Esophagus squamous epithelium (tissue), 5 donors: Measurements from ENCODE around the gene MED15. TPM values are rescaled to one million over a fixed set of nuclear protein-coding genes. Genes with fewer than 3 reads are reported as not detected.
A peak's percentile ranks its signal among the peaks of the same experiment; 100 is the strongest.

ENCODE experiments used
- DNase-seq: peaks from one replicate; lab custom pipeline; 2025; lab: John Stamatoyannopoulos, UW
- H3K27ac ChIP-seq, 4 donors: fragments of 200-600 bp; sonication (generic); one replicate each; pipeline ENCODE4 v1.5.1; 2016 to 2019; ENCODE audit warnings: mild to moderate bottlenecking in 1 of 4
- H3K27me3 ChIP-seq, 4 donors: fragments of 200-600 bp; sonication (generic); 1 replicate in 3 of 4; 2 replicates in 1 of 4; pipeline versions ENCODE4 v1.5.1 to v1.6.0; 2017 to 2021; ENCODE audit warnings: antibody characterized with exemption in 1 of 4
- H3K36me3 ChIP-seq, 3 donors: fragments of 200-600 bp; sonication (generic); one replicate each; pipeline ENCODE4 v1.5.1; 2016 to 2019
- H3K4me1 ChIP-seq, 3 donors: fragments of 200-600 bp; sonication (generic); one replicate each; pipeline ENCODE4 v1.5.1; 2017 to 2019
- H3K4me3 ChIP-seq, 4 donors: fragments of 200-600 bp; sonication (generic); 1 replicate in 3 of 4; 2 replicates in 1 of 4; pipeline ENCODE4 v1.5.1; 2016 to 2019; ENCODE audit warnings: mild to moderate bottlenecking in 2 of 4, moderate library complexity in 1 of 4
- H3K9me3 ChIP-seq, 3 donors: fragments of 200-600 bp; sonication (generic); one replicate each; pipeline ENCODE4 v1.5.1; 2016 to 2019
- POLR2A ChIP-seq, 4 donors: fragments of 450-650 bp; IDR thresholded peaks; one replicate each; pipeline ENCODE4 v1.6.1; 2017; ENCODE audit warnings: antibody characterized with exemption in 4 of 4, mild to moderate bottlenecking in 4 of 4, moderate library complexity in 3 of 4
- WGBS, 2 donors: methylation state at CpG; one replicate each; pipeline ENCODE4 v1.1.5; 2018; 5-methylcytosine and 5-hydroxymethylcytosine counted together
- intact Hi-C: fragments of 100-400 bp; cut with DNase I; formaldehyde crosslinking; loops from one replicate; pipeline ENCODE4 v1.15.0; 2022
- total RNA-seq, 4 donors: library from RNA; depleted of rRNA; stranded (reverse); fragments of >200 nt; gene quantifications; one replicate each; pipeline ENCODE4 v1.1.0, GENCODE V29; 2016
- TF ChIP-seq, protein P1 (sequence below), 6 experiments: fragments of 450-650 bp in 4 of 6; fragments of 200-600 bp in 2 of 6; sonication (generic) in 2 of 6; IDR thresholded peaks; one replicate each; pipeline ENCODE4 v1.5.1; 2016 to 2019; ENCODE audit warnings: antibody characterized with exemption in 6 of 6, mild to moderate bottlenecking in 4 of 6, moderate library complexity in 4 of 6
- donor health status: DM: yes; HTN: yes; CAD: no.

The MED15 gene
- total RNA-seq, 4 donors from 2014 or later: 31.6 to 51.4 (median 46.1) TPM

DNA sequence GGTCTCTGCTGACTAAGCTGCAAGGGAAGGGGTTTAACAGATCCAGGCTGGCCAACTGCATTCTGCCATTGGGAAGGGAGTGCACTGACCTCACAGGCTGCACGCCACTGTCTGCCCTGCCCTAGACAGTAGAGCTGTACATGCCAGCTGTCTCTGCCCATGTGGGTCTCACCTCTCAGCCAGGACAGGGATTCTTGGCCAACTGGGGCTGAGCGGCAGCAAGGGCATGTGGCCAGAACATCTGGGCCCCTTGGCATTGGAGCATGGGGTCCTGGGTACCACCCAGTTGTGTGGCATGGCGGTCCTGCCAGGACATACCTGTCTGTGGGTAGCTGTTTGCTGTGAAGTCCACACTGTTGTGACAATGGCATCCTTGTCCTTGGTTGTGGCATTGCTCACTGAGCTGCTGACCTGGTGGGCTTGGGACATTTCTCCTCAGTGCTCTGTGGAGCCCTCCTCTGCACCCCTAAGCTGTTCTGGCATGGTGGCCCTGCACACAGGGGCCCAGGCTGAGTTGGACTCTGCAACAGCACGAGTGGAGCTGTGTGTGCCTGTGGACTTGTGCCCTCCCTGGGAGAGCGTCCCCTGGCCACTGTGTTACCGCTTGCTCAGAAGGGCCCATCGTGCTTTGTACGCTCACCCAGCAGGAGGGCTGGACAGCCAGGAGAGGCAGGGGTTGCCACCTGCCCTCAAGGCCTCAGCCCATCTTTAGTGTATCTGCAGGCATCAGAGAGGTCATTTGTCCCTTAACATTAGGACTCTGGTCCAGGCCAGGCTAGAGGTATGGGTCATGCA lies 46.7 kb downstream of the MED15 start:
- no peak for TF ChIP-seq POLR2A (IDR thresholded peaks at IDR 0.05)
- TF ChIP-seq, protein P1, sequence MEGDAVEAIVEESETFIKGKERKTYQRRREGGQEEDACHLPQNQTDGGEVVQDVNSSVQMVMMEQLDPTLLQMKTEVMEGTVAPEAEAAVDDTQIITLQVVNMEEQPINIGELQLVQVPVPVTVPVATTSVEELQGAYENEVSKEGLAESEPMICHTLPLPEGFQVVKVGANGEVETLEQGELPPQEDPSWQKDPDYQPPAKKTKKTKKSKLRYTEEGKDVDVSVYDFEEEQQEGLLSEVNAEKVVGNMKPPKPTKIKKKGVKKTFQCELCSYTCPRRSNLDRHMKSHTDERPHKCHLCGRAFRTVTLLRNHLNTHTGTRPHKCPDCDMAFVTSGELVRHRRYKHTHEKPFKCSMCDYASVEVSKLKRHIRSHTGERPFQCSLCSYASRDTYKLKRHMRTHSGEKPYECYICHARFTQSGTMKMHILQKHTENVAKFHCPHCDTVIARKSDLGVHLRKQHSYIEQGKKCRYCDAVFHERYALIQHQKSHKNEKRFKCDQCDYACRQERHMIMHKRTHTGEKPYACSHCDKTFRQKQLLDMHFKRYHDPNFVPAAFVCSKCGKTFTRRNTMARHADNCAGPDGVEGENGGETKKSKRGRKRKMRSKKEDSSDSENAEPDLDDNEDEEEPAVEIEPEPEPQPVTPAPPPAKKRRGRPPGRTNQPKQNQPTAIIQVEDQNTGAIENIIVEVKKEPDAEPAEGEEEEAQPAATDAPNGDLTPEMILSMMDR (IDR thresholded peaks at IDR 0.05): no peak
- Histone ChIP-seq H3K27ac (peak overlapping the region in 3 of 4 donors; percentile 75 to 89 (median 81)), H3K4me3 (no peak overlapping the region), H3K36me3 (peaks cover 16 to 80% (median 16%) of the 10 kb centered on the region in 3 donors), H3K9me3 (no peaks in the 10 kb centered on the region), H3K4me1 (peaks cover 21 to 77% (median 59%) of the 10 kb centered on the region in 3 donors), H3K27me3 (no peaks in the 10 kb centered on the region)
- intact Hi-C loops: no loop called here
- 88 to 100% methylated on average over 1 to 3 of the region's 8 CpGs for WGBS, 2 donors
- no peak for DNase-seq

- WGBS, 2 donors: 95 to 96% methylated on average over 3 to 4 of the region's 14 CpGs
- Histone ChIP-seq H3K27me3 (no peaks in the 10 kb centered on the region), H3K27ac (peak overlapping the region in 1 of 4 donors; percentile 81), H3K4me1 (peaks cover 15 to 70% (median 52%) of the 10 kb centered on the region in 3 donors), H3K4me3 (no peak overlapping the region), H3K9me3 (no peaks in the 10 kb centered on the region), H3K36me3 (peaks cover 16 to 87% (median 19%) of the 10 kb centered on the region in 3 donors)
- no peak for DNase-seq
- TF ChIP-seq POLR2A (IDR thresholded peaks at IDR 0.05): no peak
- TF ChIP-seq, protein P1 (IDR thresholded peaks at IDR 0.05): no peak
- intact Hi-C loops: no loop called here
These were observed 47.4 kb downstream of the MED15 start for GRCh38 chr22:20554824-20555223.

GRCh38 chr22:20558534-20558933 lies 51.1 kb downstream of the MED15 start:
- intact Hi-C loops: no loop called here
- DNase-seq: no peak
- H3K4me1 ChIP-seq: peaks cover 0 to 33% (median 19%) of the 10 kb centered on the region in 3 donors
- TF ChIP-seq POLR2A (IDR thresholded peaks at IDR 0.05): no peak
- TF ChIP-seq, protein P1 (IDR thresholded peaks at IDR 0.05): no peak
- no peak overlapping the region for H3K4me3 ChIP-seq
- no peak overlapping the region for H3K27ac ChIP-seq
- H3K27me3 ChIP-seq: no peaks in the 10 kb centered on the region
- peaks cover 7 to 100% (median 13%) of the 10 kb centered on the region in 3 donors for H3K36me3 ChIP-seq
- WGBS, 2 donors: 93 to 100% methylated on average over 2 of the region's 2 CpGs
- no peaks in the 10 kb centered on the region for H3K9me3 ChIP-seq

DNA sequence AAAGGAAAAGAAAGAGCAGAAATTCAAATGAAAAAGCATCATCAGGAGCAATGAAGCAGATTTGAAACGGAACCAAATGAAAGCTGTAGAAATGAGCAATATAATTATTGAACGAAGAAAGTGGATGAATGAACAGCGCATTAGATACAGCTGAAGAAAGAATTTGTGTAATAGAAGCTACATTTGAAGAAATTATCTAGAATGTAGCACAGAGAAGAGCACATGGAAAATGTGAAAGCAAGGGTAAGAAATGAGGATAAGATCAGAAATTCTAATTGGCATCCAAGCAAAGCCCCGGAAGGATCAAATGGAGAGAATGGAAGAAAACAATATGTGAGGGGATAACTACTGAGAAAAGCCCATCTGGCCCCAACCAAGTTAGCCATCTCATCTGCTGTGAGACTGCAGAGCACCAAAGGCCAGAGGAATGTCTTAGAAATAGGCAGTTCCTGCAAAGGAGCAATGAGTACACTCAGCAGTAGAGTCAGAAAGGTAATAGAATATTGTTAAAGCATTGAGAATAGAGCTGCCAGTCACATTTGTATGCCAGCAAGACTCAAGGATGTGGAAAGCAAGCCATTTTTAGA lies 51.9 kb downstream of the MED15 start:
- peaks cover 7 to 96% (median 13%) of the 10 kb centered on the region in 3 donors for H3K36me3 ChIP-seq
- TF ChIP-seq, protein P1 (IDR thresholded peaks at IDR 0.05): no peak
- no peak for TF ChIP-seq POLR2A (IDR thresholded peaks at IDR 0.05)

DNA sequence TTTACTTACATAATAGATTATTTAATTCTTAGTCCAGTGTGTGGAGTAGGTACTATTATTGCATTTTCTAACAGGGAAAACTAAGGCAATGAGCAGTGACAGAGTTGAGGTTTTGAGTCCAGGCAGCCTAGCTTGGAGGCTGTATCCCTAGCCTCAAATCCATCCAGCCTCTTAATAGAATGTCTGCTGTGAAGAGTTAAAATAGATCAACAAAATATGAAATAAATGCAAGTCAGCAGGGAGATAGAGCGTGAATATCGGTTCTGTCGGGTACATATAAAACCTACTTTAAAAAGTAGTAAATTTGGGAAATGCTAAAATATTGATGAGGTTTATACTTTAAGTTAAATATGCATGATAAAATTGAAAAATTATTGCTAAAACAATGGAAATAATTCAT lies 53.3 kb downstream of the MED15 start:
- intact Hi-C loops: no loop called here
- no peak for DNase-seq
- H3K27me3 ChIP-seq: no peaks in the 10 kb centered on the region
- 89 to 99% methylated on average over 3 of the region's 3 CpGs for WGBS, 2 donors
- H3K4me1 ChIP-seq: peaks cover 0 to 31% (median 12%) of the 10 kb centered on the region in 3 donors
- H3K4me3 ChIP-seq: no peak overlapping the region
- H3K9me3 ChIP-seq: no peaks in the 10 kb centered on the region
- H3K36me3 ChIP-seq: peaks cover 4 to 96% (median 11%) of the 10 kb centered on the region in 3 donors
- no peak overlapping the region for H3K27ac ChIP-seq
- TF ChIP-seq, protein P1 (IDR thresholded peaks at IDR 0.05): no peak
- TF ChIP-seq POLR2A (IDR thresholded peaks at IDR 0.05): no peak

More for the DNA sequence above, 51.9 kb downstream of the MED15 start:
- Histone ChIP-seq H3K4me1 (peaks cover 0 to 32% (median 12%) of the 10 kb centered on the region in 3 donors), H3K4me3 (no peak overlapping the region), H3K27me3 (no peaks in the 10 kb centered on the region), H3K27ac (no peak overlapping the region), H3K9me3 (no peaks in the 10 kb centered on the region)
- 75 to 85% methylated on average over 4 of the region's 4 CpGs for WGBS, 2 donors
- DNase-seq: no peak
- intact Hi-C loops: no loop called here
